ENCODE data around the gene TAS1R1.

TAS1R1 gene

DNA sequence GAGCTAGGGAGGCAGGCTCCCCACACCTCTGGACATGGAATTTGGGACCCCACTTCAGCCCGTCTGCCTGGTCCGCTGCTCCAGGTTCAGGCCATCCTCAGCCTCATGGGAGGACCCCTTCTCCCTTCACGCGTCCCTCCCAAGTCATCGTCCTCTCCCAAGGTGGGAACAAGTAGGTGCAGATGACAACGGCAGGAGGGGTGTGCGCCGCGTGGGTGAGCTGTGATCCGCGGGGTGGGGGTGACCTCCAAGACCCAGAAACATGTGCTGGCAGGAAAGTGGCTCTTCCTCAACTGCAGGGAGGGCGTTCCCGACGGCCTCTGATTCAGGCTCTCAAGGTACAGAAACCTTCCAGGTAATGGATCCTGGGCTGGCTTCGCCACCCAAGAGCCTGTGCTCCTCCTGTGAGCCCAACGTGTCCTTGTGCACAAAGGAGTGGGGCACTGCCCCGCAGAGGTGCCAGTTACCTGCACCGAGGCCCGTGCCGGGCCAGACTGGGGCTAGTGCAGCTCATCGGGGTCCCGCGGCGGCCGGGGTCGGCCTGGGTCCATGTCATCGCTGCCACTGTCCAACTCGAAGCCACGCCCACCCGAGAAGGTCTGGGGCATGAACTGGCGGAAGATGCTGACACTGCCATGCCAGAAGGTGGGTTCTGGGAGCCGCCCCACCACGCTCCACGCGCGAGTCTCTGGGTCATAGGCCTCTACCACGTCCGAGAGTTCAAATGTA is 37.9 kb downstream of the TAS1R1 start:
- H3K4me2 ChIP-seq (ENCODE audit: insufficient read depth, low read length) = no peak overlapping the region
- no peak for DNase-seq
- no peak overlapping the region for H3K9ac ChIP-seq (ENCODE audit: low read depth, low read length)
- H4K20me1 ChIP-seq (ENCODE audit: insufficient read depth, low read length) = peaks cover 85% of the 10 kb centered on the region
- H3K27ac ChIP-seq (ENCODE audit: low read length) = no peak overlapping the region
- H3K79me2 ChIP-seq (ENCODE audit: insufficient read depth, low read length) = peaks cover 33% of the 10 kb centered on the region
- peaks cover 99% of the 10 kb centered on the region for H3K36me3 ChIP-seq (ENCODE audit: insufficient read depth, low read length)
- peaks cover 13% of the 10 kb centered on the region for H3K4me1 ChIP-seq (ENCODE audit: insufficient read depth, low read length)
- no peaks in the 10 kb centered on the region for H3K27me3 ChIP-seq (ENCODE audit: insufficient read depth, low read length, poor library complexity)
- ATAC-seq (ENCODE audit: insufficient read depth, low read depth) = no peak
- TF ChIP-seq CTCF (IDR thresholded peaks at IDR 0.05; ENCODE audit: borderline replicate concordance, extremely low read depth, low read length, poor library complexity, severe bottlenecking) (no peak), EZH2 (IDR thresholded peaks at IDR 0.05; ENCODE audit: borderline replicate concordance, low read depth, low read length, severe bottlenecking) (no peak)
- no peak overlapping the region for H2AFZ ChIP-seq (ENCODE audit: low read depth, low read length)
- no peaks in the 10 kb centered on the region for H3K9me3 ChIP-seq (ENCODE audit: insufficient read depth, low read length, severe bottlenecking)
- no peak overlapping the region for H3K4me3 ChIP-seq (ENCODE audit: low read depth in 1 of 2, low read length in 2 of 2)

DNA sequence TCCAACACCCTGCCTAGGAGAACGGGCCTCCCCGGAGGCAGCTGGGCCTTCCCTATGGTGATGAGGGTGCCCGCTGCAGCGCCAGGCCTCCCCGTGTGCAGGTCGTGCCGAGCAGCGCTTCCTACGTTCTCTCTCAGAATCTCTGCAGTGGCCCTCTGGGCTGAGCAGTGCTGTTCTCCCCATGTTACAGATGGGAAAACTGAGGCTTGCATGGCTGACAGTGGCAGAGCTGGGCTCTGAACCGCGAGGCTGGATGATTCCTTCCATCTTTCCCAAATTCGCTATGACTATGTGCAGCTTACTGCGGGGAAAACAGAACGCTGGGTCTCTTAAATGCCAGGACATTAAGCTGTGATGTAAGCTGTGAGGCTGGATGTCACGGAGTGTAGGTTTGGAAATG is 38.7 kb downstream of the TAS1R1 start:
- no peak overlapping the region for H2AFZ ChIP-seq (ENCODE audit: low read depth, low read length)
- peaks cover 98% of the 10 kb centered on the region for H3K36me3 ChIP-seq (ENCODE audit: insufficient read depth, low read length)
- H3K4me2 ChIP-seq (ENCODE audit: insufficient read depth, low read length) = no peak overlapping the region
- H3K9me3 ChIP-seq (ENCODE audit: insufficient read depth, low read length, severe bottlenecking) = no peaks in the 10 kb centered on the region
- H3K4me1 ChIP-seq (ENCODE audit: insufficient read depth, low read length) = peaks cover 16% of the 10 kb centered on the region
- no peak for ATAC-seq (ENCODE audit: insufficient read depth, low read depth)
- no peak for TF ChIP-seq CTCF (IDR thresholded peaks at IDR 0.05; ENCODE audit: borderline replicate concordance, extremely low read depth, low read length, poor library complexity, severe bottlenecking)
- TF ChIP-seq EZH2 (IDR thresholded peaks at IDR 0.05; ENCODE audit: borderline replicate concordance, low read depth, low read length, severe bottlenecking) = no peak
- H4K20me1 ChIP-seq (ENCODE audit: insufficient read depth, low read length) = peaks cover 82% of the 10 kb centered on the region
- no peak overlapping the region for H3K4me3 ChIP-seq (ENCODE audit: low read depth in 1 of 2, low read length in 2 of 2)
- H3K27ac ChIP-seq (ENCODE audit: low read length) = no peak overlapping the region
- no peak for DNase-seq
- H3K9ac ChIP-seq (ENCODE audit: low read depth, low read length) = no peak overlapping the region
- no peaks in the 10 kb centered on the region for H3K27me3 ChIP-seq (ENCODE audit: insufficient read depth, low read length, poor library complexity)
- peaks cover 36% of the 10 kb centered on the region for H3K79me2 ChIP-seq (ENCODE audit: insufficient read depth, low read length)

DNA sequence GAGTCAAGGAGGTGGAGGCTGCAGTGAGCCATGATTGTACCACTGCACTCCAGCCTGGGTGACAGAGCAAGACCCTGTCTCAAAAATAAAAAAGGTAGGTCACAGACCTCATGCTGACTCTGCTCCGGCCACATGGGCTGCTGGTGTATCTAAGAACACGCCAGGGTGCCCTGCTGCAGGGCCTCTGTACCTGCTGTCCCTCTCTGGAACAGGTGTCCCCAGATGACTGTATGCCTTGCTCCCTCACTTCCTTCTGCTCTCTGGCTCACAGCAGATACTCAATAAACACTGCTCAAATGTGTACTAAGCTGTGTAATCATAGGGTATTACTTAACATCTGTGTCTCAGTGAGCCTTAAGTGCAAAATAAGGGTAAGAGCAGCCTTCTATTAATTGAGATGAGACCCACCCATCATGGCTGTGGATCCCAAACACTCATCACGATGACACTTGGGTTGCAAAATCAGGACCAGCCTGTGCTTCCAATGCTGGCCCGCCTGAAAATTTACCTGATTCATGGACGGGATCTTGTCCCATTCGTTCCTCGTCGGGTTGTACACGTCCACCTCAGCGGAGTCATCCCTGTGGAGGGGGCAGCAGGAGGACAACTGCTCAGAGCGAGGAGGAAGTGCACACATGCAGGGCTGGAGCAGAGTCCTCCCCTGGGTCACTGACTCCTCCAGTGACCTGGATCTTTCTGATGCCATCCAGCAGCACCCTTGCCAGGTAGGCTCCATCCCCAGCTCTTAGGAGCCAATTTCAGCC is 40.1 kb downstream of the TAS1R1 start:
- Histone ChIP-seq H3K4me2 (ENCODE audit: insufficient read depth, low read length) (no peak overlapping the region), H3K27ac (ENCODE audit: low read length) (no peak overlapping the region), H2AFZ (ENCODE audit: low read depth, low read length) (no peak overlapping the region), H3K9me3 (ENCODE audit: insufficient read depth, low read length, severe bottlenecking) (no peaks in the 10 kb centered on the region), H3K9ac (ENCODE audit: low read depth, low read length) (no peak overlapping the region), H3K4me1 (ENCODE audit: insufficient read depth, low read length) (peaks cover 29% of the 10 kb centered on the region), H4K20me1 (ENCODE audit: insufficient read depth, low read length) (peaks cover 81% of the 10 kb centered on the region), H3K4me3 (ENCODE audit: low read depth in 1 of 2, low read length in 2 of 2) (no peak overlapping the region), H3K27me3 (ENCODE audit: insufficient read depth, low read length, poor library complexity) (no peaks in the 10 kb centered on the region), H3K79me2 (ENCODE audit: insufficient read depth, low read length) (peaks cover 48% of the 10 kb centered on the region), H3K36me3 (ENCODE audit: insufficient read depth, low read length) (peaks cover 93% of the 10 kb centered on the region)
- ATAC-seq (ENCODE audit: insufficient read depth, low read depth) = no peak
- DNase-seq = no peak
- TF ChIP-seq CTCF (IDR thresholded peaks at IDR 0.05; ENCODE audit: borderline replicate concordance, extremely low read depth, low read length, poor library complexity, severe bottlenecking) (no peak), EZH2 (IDR thresholded peaks at IDR 0.05; ENCODE audit: borderline replicate concordance, low read depth, low read length, severe bottlenecking) (no peak)

Measured in DND-41 (cell line).